ENCODE measurements around the gene AP5M1.

DNA sequence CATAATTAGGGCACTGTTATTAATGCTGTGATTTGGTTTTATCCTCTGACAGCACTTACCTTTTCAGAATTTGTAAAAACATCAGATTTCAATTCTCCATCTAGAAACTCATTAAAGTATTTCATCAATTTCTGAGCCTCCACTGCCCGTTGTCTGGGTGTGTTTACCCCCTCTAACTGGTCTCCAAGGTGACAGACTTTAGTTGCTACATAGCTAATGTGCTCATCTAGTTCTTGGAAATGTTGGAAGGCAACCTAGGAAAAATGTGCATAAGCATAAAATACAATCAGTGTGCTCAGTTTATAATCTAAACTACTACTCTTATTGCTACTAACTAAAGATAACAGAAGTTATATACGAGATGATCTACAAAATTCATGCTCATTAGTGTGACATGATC is 24.7 kb upstream of the AP5M1 start:
- TF ChIP-seq BHLHE40 (IDR thresholded peaks at IDR 0.05; ENCODE audit: borderline replicate concordance) (no peak), CTBP1 (IDR thresholded peaks at IDR 0.05; ENCODE audit: borderline replicate concordance) (no peak), ARNT (IDR thresholded peaks at IDR 0.05) (no peak), HDGF (IDR thresholded peaks at IDR 0.05; ENCODE audit: borderline replicate concordance) (no peak), ZNF384 (IDR thresholded peaks at IDR 0.05) (no peak), SP1 (IDR thresholded peaks at IDR 0.05) (no peak), NFRKB (IDR thresholded peaks at IDR 0.05) (no peak), FOXA1 (IDR thresholded peaks at IDR 0.05) (no peak), TARDBP (IDR thresholded peaks at IDR 0.05) (no peak), ELF4 (IDR thresholded peaks at IDR 0.05) (no peak), FOXK2 (IDR thresholded peaks at IDR 0.05) (no peak)
- TF ChIP-seq, protein P1, sequence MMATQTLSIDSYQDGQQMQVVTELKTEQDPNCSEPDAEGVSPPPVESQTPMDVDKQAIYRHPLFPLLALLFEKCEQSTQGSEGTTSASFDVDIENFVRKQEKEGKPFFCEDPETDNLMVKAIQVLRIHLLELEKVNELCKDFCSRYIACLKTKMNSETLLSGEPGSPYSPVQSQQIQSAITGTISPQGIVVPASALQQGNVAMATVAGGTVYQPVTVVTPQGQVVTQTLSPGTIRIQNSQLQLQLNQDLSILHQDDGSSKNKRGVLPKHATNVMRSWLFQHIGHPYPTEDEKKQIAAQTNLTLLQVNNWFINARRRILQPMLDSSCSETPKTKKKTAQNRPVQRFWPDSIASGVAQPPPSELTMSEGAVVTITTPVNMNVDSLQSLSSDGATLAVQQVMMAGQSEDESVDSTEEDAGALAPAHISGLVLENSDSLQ (IDR thresholded peaks at IDR 0.05): no peak

Data from HEK293T (cell line).